Ramos (cell line): ENCODE measurements around the gene HS3ST4.
"Not testable (repeated sequence)": the region's sequence is repeated elsewhere in the genome, so short reads cannot be mapped to it uniquely, and the experiment has no call there.

Experiments used
- in situ Hi-C: fragments of 300-500 bp; cut with MboI; formaldehyde crosslinking; loops from one replicate; pipeline ENCODE4 v1.14.3; 2022; ENCODE audit warnings: low sequenced_read_pairs; ENCODE audit not compliant: unreplicated experiment

The HS3ST4 gene

GRCh38 chr16:25729188-25729915 is 37.6 kb downstream of the HS3ST4 start:
- in situ Hi-C loops = no loop called here

DNA sequence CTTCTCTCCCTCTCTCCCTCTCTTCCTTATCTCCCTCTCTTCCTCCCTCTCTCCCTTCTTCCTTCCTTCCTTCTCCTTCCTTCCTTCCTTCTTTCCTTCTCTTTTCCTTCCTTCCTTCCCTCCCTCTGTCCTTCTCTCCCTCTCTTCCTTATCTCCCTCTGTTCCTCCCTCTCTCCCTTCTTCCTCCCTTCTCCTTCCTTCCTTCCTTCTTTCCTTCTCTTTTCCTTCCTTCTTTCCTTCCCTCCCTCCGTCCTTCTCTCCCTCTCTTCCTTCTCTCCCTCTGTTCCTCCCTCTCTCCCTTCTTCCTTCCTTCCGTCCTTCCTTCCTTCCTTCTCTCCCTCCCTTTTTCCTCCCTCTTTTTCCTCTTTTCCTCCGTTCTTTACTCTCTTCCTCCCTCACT is 38.6 kb downstream of the HS3ST4 start:
- in situ Hi-C loops = no loop called here

GRCh38 chr16:25734430-25735385 is 42.9 kb downstream of the HS3ST4 start:
- in situ Hi-C loops = no loop called here

- in situ Hi-C loops = no loop called here
Measured at GRCh38 chr16:25735645-25736044, 43.9 kb downstream of the HS3ST4 start.

DNA sequence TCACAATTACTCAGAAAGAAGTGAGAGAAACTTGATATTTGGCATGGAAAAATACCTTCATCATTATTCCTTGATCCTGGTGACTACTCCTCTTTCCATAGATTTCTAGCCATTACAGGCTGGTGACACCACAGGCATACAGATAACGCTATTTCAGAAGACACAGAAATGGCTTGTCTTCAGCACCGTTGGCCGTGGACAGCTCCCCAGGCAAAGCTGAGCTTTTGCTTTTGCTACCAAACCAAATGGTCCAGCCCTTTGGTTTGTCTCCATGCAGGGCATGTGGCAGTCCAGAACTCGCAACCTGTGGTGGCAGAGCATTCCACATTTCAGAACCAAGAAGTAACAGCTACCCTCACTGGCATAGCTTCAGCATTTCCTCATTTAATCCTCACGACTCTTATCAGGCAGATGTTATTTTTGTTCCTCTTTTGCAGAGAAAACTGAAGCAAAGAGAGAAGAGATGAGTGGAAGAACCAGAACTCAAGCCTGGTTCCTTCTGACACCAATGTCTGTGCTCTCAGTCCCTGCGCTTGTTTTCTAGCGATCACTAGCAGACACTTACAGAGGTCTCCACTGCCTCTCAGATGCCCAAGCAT is 55.5 kb downstream of the HS3ST4 start:
- in situ Hi-C loops = no loop called here

- in situ Hi-C loops = no loop called here
Measured at GRCh38 chr16:25748092-25748654, 56.4 kb downstream of the HS3ST4 start.

DNA sequence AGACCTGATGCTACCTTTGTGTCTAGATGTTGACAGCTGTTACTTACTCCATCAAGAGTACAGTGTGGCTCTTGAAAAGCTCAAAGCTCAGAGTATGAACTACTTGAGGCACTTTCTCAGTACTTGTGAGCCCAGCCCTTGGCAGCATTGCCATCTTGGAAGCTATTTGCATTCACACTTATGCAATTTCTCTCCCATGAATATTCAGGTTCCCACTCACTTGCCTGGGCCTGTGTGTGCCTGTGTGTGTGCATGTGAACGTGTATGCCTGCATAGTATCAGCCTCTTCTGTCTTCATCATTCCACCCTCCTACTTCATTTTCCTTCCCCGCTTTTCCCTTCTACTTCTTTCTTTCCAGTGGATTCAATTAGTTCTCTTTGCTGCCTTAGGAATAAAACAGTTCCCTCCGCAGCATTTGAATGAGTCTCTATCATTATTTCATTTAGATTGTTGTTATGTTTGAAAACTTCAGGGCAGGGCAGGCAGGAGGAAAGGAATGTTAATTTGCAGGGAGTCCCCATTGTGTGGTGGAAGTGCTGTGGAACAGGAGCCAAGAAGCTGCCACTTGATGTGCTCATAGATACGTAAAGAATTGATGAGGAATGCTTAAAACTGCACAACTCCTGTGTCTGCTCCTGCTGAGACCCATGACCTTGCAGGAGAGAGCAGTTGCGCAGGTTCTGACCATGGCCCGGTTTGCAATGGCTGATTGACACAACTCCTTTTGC is 58.9 kb downstream of the HS3ST4 start:
- in situ Hi-C loops = no loop called here

GRCh38 chr16:25751230-25751835 is 59.6 kb downstream of the HS3ST4 start:
- in situ Hi-C loops = no loop called here

GRCh38 chr16:25764466-25764865 is 72.7 kb downstream of the HS3ST4 start:
- in situ Hi-C loops = no loop called here

DNA sequence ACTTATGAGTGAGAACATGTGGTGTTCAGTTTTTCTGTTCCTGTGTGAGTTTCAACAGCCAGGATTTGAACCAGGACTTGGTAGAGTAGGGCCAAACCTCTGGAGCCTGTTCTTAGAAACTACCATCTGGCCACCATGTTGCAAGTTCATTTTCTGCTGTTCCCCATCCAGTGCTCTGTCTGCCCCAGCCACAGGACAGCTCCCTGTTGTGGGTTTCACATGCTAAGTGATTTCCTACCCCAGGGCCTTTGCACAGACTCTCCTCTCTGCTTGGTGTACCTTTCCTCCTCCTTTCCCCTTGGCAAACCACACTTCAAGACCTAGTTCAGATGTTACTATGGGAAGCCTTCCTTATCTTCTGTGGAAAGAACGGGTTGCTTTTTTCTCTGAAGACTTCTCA is 79.5 kb downstream of the HS3ST4 start:
- in situ Hi-C loops = no loop called here

- in situ Hi-C loops = no loop called here
Measured at GRCh38 chr16:25771812-25772568, 80.2 kb downstream of the HS3ST4 start.

GRCh38 chr16:25776214-25776613 is 84.5 kb downstream of the HS3ST4 start:
- in situ Hi-C loops = not testable (repeated sequence)

DNA sequence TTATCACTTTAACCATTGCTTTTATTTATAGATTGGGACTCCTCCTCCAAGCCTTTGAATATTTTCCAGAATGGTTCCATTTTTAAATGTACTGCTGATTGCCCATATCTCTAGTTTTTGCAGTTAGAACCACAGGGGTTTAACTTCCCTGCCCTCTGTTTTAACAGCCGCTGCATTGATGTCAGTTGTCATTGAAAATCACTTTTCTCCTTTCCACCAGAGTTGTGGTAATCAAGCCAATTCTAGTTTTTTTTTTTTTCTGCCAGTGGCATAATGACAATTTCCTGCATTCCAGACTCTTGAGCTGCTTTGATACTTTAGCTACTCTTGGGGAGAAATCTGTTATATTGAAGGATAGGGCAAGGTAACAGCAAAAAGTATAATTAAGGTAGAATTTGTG is 91.5 kb downstream of the HS3ST4 start:
- in situ Hi-C loops = no loop called here

DNA sequence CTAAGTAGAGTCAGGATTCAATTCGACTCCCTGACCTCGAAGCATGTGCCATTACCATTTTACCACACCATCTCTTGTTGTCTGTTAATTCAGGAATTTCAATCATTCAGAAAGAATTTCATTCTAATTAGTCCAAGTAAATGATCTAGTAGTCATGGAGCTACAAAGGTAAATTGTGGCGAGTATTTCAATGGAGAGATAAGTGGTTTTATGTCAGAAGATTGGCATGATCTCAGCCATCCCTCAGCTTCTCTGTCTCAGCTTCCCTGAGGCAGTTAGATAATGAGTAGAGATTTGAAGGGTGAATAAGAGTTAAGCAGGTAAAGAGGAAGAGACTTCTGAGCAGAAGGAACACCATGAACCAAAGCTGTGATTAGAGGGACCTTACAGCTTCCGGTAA is 93.6 kb downstream of the HS3ST4 start:
- in situ Hi-C loops = no loop called here

DNA sequence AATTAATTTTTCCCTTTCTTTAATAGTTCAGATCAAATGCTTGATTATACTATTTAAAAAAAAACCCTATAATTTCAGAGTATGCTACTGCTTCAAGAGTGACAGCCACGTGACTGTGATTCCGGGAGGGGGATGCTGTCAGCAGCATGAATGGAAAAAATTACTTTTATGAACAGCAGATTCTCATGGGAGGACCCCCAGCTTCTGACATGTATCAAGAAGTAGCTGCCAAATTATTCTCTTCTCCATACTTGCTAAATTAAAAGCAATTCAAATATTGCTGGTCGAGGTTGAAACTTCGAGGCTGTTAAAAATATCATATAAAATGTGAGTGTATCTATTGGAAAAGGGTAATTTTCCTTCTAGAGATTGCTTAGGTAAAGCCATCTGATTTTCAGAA is 95.0 kb downstream of the HS3ST4 start:
- in situ Hi-C loops = no loop called here

DNA sequence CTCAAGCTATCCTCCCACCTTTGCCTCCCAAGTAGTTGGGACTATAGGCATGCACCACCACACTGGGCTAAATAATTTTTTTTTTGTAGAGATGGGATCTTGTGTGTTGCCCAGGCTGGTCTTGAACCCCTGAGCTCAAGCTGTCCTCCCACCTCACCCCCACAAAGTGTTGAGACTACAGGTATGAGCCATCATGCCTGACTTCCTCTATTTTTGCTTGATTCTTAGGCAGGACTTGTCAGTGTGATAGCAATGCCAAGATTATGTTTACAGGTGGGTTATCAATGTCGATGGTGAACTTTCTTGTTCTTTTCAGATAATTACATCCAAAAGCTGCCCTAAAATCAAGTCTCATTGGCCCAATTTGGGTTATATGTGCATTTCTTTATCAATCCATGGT is 96.9 kb downstream of the HS3ST4 start:
- in situ Hi-C loops = no loop called here

DNA sequence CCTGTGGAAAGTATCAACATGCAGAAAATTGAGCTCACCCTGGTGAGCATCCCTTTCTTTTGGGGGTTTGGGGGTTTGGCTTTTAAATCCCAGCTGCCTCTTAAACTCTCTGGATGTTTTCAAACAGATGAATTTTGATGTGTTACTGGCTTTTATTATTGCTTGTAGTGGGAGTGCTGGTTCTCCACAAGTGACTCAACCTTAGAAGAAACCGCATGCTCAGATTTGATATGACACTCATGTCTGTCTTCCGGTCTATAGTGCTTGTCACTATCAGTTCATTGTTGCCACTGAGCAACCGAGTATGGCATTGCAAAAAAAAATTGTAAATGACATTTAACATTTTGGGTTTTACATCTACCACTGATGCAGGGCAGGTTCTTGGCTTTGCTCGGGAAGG is 104.5 kb downstream of the HS3ST4 start:
- in situ Hi-C loops = no loop called here

- in situ Hi-C loops = no loop called here
Measured at GRCh38 chr16:25798065-25798464, 106.3 kb downstream of the HS3ST4 start.

GRCh38 chr16:25799816-25800215 is 108.1 kb downstream of the HS3ST4 start:
- in situ Hi-C loops = loop anchor here (25.0 kb wide), 1 partner anchor 88 kb away; no protein-coding TSS in a partner anchor
